ENCODE results near the gene MARCHF3. TPM values are rescaled to one million over a fixed set of nuclear protein-coding genes. Genes with fewer than 3 reads are reported as not detected.
A peak's percentile ranks its signal among the peaks of the same experiment; 100 is the strongest.
"Not testable (repeated sequence)": the region's sequence is repeated elsewhere in the genome, so short reads cannot be mapped to it uniquely, and the experiment has no call there.

Gene MARCHF3
- total RNA-seq, 1 experiment from 2014 or later = 4.8 TPM

GRCh38 chr5:126917918-126918614 is 112.3 kb downstream of the MARCHF3 start:
- no peak for DNase-seq (ENCODE audit: low spot score)

DNA sequence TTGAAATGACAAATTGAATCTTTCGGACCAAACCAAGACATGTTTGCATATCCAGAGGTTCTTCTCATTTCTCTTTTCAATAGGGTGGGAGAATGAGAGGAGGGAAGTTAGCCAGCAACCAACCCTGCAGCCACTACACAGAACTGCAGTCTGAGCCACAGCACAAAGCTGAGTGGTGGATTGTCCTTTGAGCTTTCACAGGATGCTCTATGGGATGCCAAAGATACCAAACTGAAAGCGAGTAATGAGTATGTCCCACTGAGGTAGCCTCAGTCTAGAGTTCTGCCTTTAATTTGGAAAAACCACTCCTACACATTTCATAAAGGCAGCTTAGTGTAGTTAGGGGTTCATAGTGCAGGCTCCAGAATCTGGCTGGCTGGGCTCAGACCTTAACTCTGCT is 114.9 kb downstream of the MARCHF3 start:
- no peak for DNase-seq (ENCODE audit: low spot score)

DNA sequence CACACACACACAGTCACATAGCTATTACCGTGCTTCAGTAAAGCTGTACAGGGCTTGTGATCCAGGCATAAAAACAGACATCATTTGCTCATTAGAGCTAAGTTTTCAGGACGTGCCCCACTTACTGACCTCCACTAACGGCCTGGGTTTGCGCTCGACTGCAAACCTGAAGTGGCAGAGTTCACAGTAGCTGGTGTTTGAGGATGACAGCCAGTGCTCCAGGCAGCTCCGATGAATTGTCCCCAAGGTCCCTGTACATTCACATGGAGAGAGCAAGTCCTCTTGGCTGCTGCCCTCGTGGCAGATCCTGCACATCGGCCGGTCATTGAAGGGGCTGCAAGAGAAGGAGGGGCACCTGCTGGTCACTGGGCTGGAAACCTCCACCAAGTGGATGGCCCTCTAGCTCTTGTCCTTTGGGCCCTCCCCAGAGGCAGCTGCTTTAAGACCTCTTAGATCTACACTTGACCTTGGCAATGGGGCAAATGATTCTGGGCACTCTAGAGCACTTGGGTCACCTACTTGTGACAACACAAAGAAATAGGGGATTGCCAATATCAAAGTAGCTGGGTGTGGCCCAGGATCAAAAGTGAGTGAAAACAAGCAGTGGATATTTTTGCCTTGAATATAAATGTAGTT is 115.4 kb downstream of the MARCHF3 start:
- DNase-seq (ENCODE audit: low spot score) = no peak

- no peak for DNase-seq (ENCODE audit: low spot score)
These were observed 117.7 kb downstream of the MARCHF3 start for GRCh38 chr5:126912616-126913200.

GRCh38 chr5:126911986-126912385 is 118.4 kb downstream of the MARCHF3 start:
- no peak for DNase-seq (ENCODE audit: low spot score)

DNA sequence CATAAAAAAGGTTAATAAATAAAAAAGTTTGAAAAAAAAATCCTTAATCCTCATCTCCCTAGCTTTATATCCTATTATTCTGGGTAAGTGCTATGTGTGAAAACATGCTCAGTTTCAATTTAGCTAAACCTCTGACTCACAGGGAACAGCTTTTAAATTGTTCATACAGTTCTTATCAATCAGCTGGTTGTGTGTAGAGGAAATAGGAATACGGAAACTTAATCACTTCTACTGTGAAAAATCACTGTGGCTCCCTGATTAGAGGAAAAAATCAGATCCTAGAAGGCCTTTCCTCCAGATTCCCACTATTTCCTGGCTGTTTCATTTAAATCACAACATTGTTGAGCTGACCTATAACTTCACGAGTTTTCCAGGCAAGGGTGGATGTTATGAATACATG is 120.5 kb downstream of the MARCHF3 start:
- DNase-seq (ENCODE audit: low spot score) = no peak

DNA sequence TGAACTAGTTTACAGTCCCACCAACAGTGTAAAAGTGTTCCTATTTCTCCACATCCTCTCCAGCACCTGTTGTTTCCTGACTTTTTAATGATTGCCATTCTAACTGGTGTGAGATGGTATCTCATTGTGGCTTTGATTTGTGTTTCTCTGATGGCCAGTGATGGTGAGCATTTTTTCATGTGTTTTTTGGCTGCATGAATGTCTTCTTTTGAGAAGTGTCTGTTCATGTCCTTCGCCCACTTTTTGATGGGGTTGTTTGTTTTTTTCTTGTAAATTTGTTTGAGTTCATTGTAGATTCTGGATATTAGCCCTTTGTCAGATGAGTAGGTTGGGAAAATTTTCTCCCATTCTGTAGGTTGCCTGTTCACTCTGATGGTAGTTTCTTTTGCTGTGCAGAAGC is 126.0 kb downstream of the MARCHF3 start:
- not testable (repeated sequence) for DNase-seq (ENCODE audit: low spot score)

GRCh38 chr5:126900796-126901195 is 129.6 kb downstream of the MARCHF3 start:
- no peak for DNase-seq (ENCODE audit: low spot score)

DNA sequence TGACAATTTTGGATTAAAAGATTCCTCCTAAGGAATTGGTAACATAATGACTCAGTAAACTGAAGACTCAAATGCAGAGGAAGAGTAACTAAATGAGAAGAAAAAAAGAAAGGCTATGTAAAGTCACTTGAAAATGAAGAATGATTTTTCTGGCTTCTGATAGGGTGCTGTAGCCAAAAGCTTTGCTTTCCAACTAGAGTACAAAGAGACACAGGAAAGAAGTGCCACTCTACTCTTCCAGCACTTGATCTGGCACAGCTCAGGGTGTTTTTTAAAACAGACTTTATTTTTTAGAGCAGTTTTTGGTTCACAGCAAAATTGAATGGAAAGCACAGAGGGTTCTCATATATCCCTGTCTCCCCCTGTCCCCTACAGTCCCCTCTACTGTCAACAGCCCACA is 130.9 kb downstream of the MARCHF3 start:
- no peak for DNase-seq (ENCODE audit: low spot score)

DNA sequence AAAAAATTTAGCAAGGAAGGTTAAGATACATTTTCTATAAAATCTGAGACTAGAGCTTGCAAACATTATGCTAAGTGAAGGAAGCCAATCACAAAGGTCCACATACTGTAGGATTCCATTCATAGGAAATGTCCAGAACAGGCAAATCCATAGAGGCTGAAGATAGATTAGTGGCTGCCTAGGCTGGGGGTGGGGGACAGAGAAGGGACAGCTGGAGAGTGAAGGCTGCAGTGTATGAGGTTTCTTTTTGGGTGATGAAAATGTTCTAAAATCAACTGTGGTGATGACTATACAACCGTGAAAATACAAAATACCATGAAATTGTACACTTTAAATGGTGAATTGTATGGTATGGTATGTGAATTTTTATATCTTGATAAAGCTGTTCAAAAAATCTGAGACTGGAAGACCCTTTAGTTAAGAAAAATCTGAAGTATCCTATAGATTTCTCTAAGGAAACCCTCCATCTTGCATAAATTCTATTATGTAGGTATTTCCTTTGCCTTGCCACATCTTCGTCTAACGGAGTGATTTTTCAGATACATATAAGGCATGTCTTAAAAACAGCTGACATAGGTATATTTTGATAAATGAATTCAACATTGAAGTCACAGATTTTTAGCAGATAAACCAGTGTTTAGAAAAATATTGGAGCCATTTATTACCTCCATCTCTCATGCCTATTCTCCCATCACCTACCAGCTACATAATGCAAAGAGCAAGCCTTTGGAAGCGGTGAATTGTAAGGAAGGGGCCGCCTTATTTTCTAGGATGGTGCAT is 132.3 kb downstream of the MARCHF3 start:
- no peak for DNase-seq (ENCODE audit: low spot score)

DNA sequence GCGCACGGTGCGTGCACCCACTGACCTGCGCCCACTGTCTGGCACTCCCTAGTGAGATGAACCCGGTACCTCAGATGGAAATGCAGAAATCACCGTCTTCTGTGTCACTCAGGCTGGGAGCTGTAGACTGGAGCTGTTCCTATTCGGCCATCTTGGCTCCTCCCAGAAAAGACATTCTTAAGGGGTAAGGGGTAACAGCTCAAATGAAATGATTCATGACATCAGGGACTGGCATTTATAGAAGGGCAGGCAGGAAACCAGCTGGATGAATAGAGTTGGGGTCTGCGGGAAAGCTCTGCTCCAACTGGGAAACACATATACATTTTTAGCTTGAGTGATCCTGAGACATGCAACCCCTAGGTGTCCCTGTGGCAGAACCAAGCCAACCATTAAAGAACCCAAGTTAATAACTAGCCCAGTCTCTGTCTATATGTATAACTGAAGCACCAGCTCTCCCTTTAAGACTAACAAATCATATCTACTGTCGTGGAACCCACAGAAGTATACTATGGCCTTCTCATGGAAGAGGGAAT is 134.1 kb downstream of the MARCHF3 start:
- DNase-seq (ENCODE audit: low spot score) = no peak

DNA sequence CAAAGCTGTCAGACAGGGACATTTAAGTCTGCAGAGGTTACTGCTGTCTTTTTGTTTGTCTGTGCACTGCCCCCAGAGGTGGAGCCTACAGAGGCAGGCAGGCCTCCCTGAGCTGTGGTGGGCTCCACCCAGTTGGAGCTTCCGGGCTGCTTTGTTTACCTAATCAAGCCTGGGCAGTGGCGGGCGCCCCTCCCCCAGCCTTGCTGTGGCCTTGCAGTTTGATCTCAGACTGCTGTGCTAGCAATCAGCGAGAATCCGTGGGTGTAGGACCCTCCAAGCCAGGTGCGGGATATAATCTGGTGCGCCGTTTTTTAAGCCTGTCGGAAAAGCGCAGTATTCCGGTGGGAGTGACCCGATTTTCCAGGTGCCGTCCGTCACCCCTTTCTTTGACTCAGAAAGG is 134.6 kb downstream of the MARCHF3 start:
- DNase-seq (ENCODE audit: low spot score) = not testable (repeated sequence)

- DNase-seq (ENCODE audit: low spot score) = not testable (repeated sequence)
These were observed 139.9 kb downstream of the MARCHF3 start for GRCh38 chr5:126890414-126890813.

GRCh38 chr5:126888175-126888574 is 142.2 kb downstream of the MARCHF3 start:
- no peak for DNase-seq (ENCODE audit: low spot score)

DNA sequence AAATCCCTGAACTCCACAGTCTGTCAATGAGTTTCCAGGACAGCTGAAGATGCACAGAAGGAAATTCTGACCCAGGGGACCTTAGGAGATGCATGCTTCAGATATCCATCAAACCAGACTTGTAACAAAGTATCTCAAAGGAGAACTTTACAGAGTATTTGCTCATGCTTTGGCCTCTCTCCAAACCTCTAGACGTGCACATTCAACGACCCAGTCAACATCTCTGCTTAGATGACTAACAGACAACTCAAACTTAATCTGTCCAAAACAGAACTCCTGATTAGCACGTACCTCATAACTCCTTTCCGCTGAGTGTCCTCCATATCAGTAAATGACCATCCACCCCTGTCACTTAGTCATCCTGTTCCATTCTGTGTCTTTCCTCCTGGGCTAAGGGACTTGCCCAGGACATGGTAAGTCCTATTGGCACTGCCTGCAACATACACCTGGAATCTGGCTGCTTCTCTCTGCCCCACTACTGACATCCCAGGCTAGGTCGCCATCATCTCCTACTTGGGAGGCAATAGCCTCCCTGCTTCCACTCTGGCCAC is 146.0 kb downstream of the MARCHF3 start:
- DNase-seq (ENCODE audit: low spot score) = peak; percentile 87

DNA sequence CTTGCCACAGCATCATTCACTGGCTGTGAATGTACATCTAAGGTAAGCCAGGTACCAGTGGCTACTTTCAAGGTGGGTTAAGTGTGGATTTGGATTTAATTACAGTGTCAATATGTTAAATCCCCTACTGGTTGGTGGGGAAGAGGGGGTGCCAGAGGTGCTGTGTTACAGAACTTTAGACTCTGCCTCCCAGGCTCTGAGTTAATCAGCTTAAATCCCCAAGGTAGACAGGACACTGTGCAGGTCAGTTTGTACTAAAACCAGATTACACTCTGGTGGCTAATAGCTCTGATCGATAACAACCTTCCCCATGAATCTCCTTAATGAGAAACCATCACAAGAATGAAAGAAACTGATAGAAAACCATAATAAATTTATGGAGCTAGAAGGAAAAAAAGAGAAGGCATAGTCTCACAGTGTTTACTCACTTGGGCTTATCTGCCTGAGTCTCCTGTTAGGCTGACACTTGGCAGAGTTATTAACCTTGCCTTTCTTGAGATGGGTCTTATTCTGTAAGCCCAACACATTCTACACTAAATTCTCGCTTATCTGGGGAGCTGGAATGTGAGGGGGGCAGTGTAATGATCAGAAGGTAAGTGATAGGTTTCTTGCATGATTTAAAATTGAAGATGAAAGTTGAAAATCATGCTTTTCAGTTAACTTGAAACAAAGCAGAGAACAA is 146.7 kb downstream of the MARCHF3 start:
- DNase-seq (ENCODE audit: low spot score) = no peak

DNA sequence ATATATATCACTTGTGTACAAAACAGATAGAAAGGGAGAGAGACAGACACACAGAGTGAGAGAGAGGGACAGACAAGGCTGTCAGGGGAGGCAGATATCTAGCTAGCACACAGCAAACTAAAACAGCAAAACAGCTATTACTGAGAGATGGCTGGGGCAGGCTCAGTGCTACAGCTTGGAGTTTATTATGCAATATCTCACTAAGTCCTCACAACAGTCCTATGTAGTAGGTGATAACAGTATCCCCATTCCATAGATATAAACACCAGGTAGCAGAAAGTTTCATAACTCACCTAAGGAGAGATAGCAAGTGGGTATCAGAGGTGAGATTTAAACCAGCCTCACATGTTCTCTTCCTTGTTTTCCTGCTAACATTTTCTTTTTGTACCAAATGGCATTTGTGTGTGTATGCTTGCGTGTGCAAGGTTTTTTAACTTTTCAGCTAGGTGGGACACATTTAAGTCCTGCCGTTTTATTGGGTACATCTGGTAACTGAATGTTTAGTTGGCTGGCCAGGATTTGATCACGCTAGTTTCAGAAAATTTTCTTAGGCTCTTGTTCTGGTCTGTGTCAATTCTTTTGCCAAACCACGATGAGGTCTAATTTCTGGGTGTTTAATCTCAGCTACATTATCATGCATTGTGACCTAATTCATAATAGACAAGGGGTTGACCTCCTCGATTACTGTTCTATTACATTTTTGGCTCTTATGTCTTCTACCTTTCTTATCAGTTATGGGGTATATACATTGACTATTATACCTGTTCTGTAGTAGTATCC is 148.3 kb downstream of the MARCHF3 start:
- DNase-seq (ENCODE audit: low spot score) = no peak

DNA sequence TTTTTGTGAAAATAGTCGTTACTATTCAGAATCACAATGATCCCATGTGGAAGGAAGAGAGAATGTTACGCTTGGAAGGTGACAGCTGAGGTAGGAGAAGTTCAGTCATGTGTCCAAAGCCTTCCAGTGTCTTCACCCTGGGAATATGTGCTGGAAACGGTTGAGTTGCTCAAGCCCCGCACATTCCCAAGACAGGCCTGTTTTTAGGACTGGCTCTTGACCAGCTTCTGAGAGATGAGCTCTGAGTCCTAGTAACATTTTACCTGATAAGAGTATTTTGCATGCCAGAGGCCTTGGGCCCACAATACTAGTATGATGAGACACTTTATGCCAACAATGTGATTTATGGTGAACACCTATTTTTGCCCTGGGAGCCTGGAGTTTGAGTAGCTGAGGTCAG is 151.7 kb downstream of the MARCHF3 start:
- DNase-seq (ENCODE audit: low spot score) = no peak

DNA sequence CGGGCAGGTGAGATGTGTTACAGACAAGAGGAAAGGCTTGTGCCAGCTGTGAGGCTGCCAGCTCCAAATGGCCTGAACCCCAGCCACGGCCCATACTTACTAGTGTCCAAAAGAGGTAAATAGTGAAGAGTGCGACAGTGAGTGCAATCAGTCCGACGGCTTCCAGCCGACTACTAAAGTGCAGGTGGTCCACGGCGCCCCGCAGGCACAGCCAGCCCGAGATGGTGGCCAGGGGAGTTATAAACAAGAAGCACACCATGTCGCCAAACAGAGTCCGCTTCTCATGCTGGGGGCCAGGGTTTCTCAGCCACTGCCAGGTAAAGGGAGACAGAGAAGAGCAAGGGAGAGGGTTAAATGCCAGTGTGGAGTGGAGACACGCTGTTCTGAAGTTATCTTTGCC is 152.3 kb downstream of the MARCHF3 start:
- no peak for DNase-seq (ENCODE audit: low spot score)

DNA sequence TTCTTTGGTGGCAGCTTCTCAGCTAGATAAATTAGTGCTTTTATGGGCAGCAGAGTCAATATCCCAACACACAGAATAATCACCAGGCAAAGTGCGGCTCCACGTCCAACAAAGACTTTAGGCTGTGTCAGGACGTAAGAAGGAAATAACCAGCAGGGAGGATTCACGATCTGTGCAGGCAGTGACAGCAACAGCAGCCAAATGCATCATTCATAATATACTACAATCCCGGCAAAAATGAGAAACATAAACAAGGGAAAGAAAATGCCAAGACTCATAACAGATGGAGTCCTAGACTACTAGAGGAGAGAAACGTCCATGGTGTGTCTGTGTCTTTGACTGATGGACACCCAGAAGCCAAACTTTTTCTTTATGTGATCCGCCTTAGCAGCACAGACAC is 152.8 kb downstream of the MARCHF3 start:
- no peak for DNase-seq (ENCODE audit: low spot score)

Measured in A172 (cell line).